H9 (cell line): ENCODE data around the gene ENO1. TPM values are rescaled to one million over a fixed set of nuclear protein-coding genes. Genes with fewer than 3 reads are reported as not detected.

Experiments used
- DNase-seq: peaks from one replicate; pipeline ENCODE4 v3.0.0-alpha.2; 2017
- H2AFZ ChIP-seq: one replicate; pipeline ENCODE4 v1.6.1; 2013; ENCODE audit warnings: mild to moderate bottlenecking, low read length, control low read depth, moderate library complexity
- H2AK5ac ChIP-seq: 2 replicates; pipeline ENCODE4 v1.6.1; 2013; ENCODE audit warnings: low read length, control low read depth, mixed read lengths; ENCODE audit not compliant: insufficient read length
- H2BK120ac ChIP-seq: one replicate; pipeline ENCODE4 v1.6.1; 2013; ENCODE audit warnings: low read depth, mild to moderate bottlenecking, low read length, control low read depth, inconsistent platforms; ENCODE audit not compliant: poor library complexity, severe bottlenecking
- H2BK12ac ChIP-seq: 2 replicates; pipeline ENCODE4 v1.6.1; 2013; ENCODE audit warnings: low read length, control low read depth, mixed read lengths, low read depth; ENCODE audit not compliant: insufficient read length
- H2BK15ac ChIP-seq: 2 replicates; pipeline ENCODE4 v1.6.1; 2013; ENCODE audit warnings: low read depth, low read length, control low read depth
- H2BK20ac ChIP-seq: one replicate; pipeline ENCODE4 v1.6.1; 2013; ENCODE audit warnings: low read depth, mild to moderate bottlenecking, low read length, control low read depth, inconsistent platforms; ENCODE audit not compliant: poor library complexity, severe bottlenecking
- H2BK5ac ChIP-seq: 2 replicates; pipeline ENCODE4 v1.6.1; 2013; ENCODE audit warnings: low read length, control low read depth, mixed read lengths; ENCODE audit not compliant: insufficient read length
- H3K14ac ChIP-seq: 2 replicates; pipeline ENCODE4 v1.6.1; 2013; ENCODE audit warnings: low read length, control low read depth; ENCODE audit not compliant: insufficient read depth
- H3K18ac ChIP-seq: 2 replicates; pipeline ENCODE4 v1.6.1; 2013; ENCODE audit warnings: low read depth, mild to moderate bottlenecking, mixed read lengths, low read length, control low read depth; ENCODE audit not compliant: insufficient read length
- H3K23ac ChIP-seq: 2 replicates; pipeline ENCODE4 v1.6.1; 2013; ENCODE audit warnings: low read length, control low read depth, mixed read lengths, low read depth; ENCODE audit not compliant: insufficient read length
- H3K23me2 ChIP-seq: 2 replicates; pipeline ENCODE4 v1.6.1; 2013; ENCODE audit warnings: low read depth, mild to moderate bottlenecking, mixed read lengths, low read length, control low read depth; ENCODE audit not compliant: insufficient read length, poor library complexity, severe bottlenecking
- H3K27ac ChIP-seq: 2 replicates; pipeline ENCODE4 v1.5.1; 2013; ENCODE audit warnings: low read length, control low read depth, mixed read lengths, low read depth; ENCODE audit not compliant: insufficient read length
- H3K27me3 ChIP-seq: 2 replicates; pipeline ENCODE4 v1.6.1; 2013; ENCODE audit warnings: low read length, control low read depth, inconsistent platforms; ENCODE audit not compliant: insufficient read depth
- H3K4ac ChIP-seq: 2 replicates; pipeline ENCODE4 v1.6.1; 2013; ENCODE audit warnings: low read depth, mild to moderate bottlenecking, control low read depth, inconsistent platforms, low read length, moderate library complexity
- H3K4me1 ChIP-seq: 2 replicates; pipeline ENCODE4 v1.6.1; 2013; ENCODE audit warnings: low read length, control low read depth, inconsistent platforms; ENCODE audit not compliant: insufficient read depth
- H3K4me2 ChIP-seq: 2 replicates; pipeline ENCODE4 v1.6.1; 2013; ENCODE audit warnings: low read length, control low read depth, mixed read lengths; ENCODE audit not compliant: insufficient read length, insufficient read depth
- H3K56ac ChIP-seq: 2 replicates; pipeline ENCODE4 v1.6.1; 2013; ENCODE audit warnings: low read depth, mild to moderate bottlenecking, mixed read lengths, low read length, control low read depth; ENCODE audit not compliant: insufficient read length
- H3K79me1 ChIP-seq: 2 replicates; pipeline ENCODE4 v1.6.1; 2013; ENCODE audit warnings: low read depth, mild to moderate bottlenecking, moderate library complexity, low read length, control low read depth, inconsistent platforms; ENCODE audit not compliant: insufficient read depth, poor library complexity, severe bottlenecking
- H3K79me2 ChIP-seq: 2 replicates; pipeline ENCODE4 v1.6.1; 2013; ENCODE audit warnings: low read length, control low read depth, inconsistent platforms; ENCODE audit not compliant: insufficient read depth
- H3K9ac ChIP-seq: 2 replicates; pipeline ENCODE4 v1.6.1; 2013; ENCODE audit warnings: low read length, control low read depth, mixed read lengths; ENCODE audit not compliant: insufficient read length; ENCODE audit errors: extremely low read depth
- H3K9me3 ChIP-seq: one replicate; pipeline ENCODE4 v1.6.1; 2013; ENCODE audit warnings: low read depth, low read length, inconsistent platforms; ENCODE audit not compliant: control insufficient read depth
- H3T11ph ChIP-seq: one replicate; pipeline ENCODE4 v1.6.1; 2013; ENCODE audit warnings: mild to moderate bottlenecking, low read length, control low read depth, inconsistent platforms
- H4K20me1 ChIP-seq: one replicate; pipeline ENCODE4 v1.6.1; 2013; ENCODE audit not compliant: control insufficient read depth, insufficient read length, insufficient read depth
- H4K5ac ChIP-seq: 2 replicates; pipeline ENCODE4 v1.6.1; 2013; ENCODE audit warnings: low read depth, mild to moderate bottlenecking, mixed read lengths, low read length, control low read depth; ENCODE audit not compliant: insufficient read length
- H4K8ac ChIP-seq: replicated peaks from 2 replicates; pipeline ENCODE4 v1.6.1; 2013; ENCODE audit warnings: low read length, control low read depth, mixed read lengths, low read depth; ENCODE audit not compliant: insufficient read length
- H4K91ac ChIP-seq: 2 replicates; pipeline ENCODE4 v1.6.1; 2013; ENCODE audit warnings: low read depth, mild to moderate bottlenecking, moderate library complexity, mixed read lengths, low read length, control low read depth; ENCODE audit not compliant: insufficient read length
- H3K27ac Mint-ChIP-seq, 3 experiments: 2 replicates in 2 of 3; 3 replicates in 1 of 3; pipeline ENCODE4 v1.8.0; 2020 to 2021; ENCODE audit warnings: mixed read lengths in 3 of 3, mild to moderate bottlenecking in 1 of 3, moderate library complexity in 1 of 3
- H3K27me3 Mint-ChIP-seq: 2 replicates; pipeline ENCODE4 v1.8.0; 2021; ENCODE audit warnings: low read depth, mild to moderate bottlenecking, moderate library complexity, mixed read lengths
- H3K36me3 Mint-ChIP-seq, 3 experiments: 2 replicates in 2 of 3; 3 replicates in 1 of 3; pipeline ENCODE4 v1.8.0; 2020 to 2021; ENCODE audit warnings: low read depth in 3 of 3, mixed read lengths in 3 of 3; ENCODE audit not compliant: insufficient read depth in 1 of 3
- H3K4me1 Mint-ChIP-seq, 2 experiments: 2 replicates each; pipeline ENCODE4 v1.8.0; 2020; ENCODE audit warnings: mixed read lengths in 2 of 2
- H3K4me3 Mint-ChIP-seq, 2 experiments: 2 replicates in 1 of 2; 3 replicates in 1 of 2; pipeline ENCODE4 v1.8.0; 2020 to 2021; ENCODE audit warnings: mild to moderate bottlenecking in 2 of 2, mixed read lengths in 2 of 2, moderate library complexity in 1 of 2
- H3K9me3 Mint-ChIP-seq, 2 experiments: 2 replicates in 1 of 2; 3 replicates in 1 of 2; pipeline ENCODE4 v1.8.0; 2020; ENCODE audit warnings: mild to moderate bottlenecking in 2 of 2, mixed read lengths in 2 of 2, moderate library complexity in 1 of 2
- CTCF ChIP-seq: fragments of 200-600 bp; sonication (generic); conservative IDR thresholded peaks from 3 replicates; pipeline ENCODE4 v1.8.0; 2021; ENCODE audit warnings: antibody characterized with exemption, mild to moderate bottlenecking
- WGBS: extraction: QIAGEN DNeasy Blood & Tissue Kit; methylation state at CpG from one replicate; pipeline ENCODE4 v1.1.7; 2013; ENCODE audit warnings: missing lambda C conversion rate, low lambda C conversion rate, mixed read lengths; ENCODE audit not compliant: insufficient read length; ENCODE audit errors: extremely low coverage; 5-methylcytosine and 5-hydroxymethylcytosine counted together
- total RNA-seq: library from RNA; stranded (reverse); gene quantifications from 2 replicates; pipeline ENCODE4 v1.2.1, GENCODE V29; 2021

Gene ENO1
- total RNA-seq, 1 experiment from 2014 or later: 1,781 TPM

GRCh38 chr1:8873506-8874229, 4.8 kb downstream of the ENO1 start:
- Mint-ChIP-seq H3K9me3 (no peaks in the 10 kb centered on the region; a peak in 1 of 5 replicates), H3K36me3 (peaks cover 80 to 96% (median 84%) of the 10 kb centered on the region in 3 experiments), H3K4me1 (peaks cover 59 to 66% of the 10 kb centered on the region in 2 experiments), H3K27me3 (no peaks in the 10 kb centered on the region), H3K4me3 (peak overlapping the region; percentile 45 to 62), H3K27ac (peak overlapping the region; percentile 75 to 91 (median 88))
- H3K9me3 ChIP-seq: no peaks in the 10 kb centered on the region
- peaks cover 11% of the 10 kb centered on the region for H3K79me1 ChIP-seq
- H3K18ac ChIP-seq: no peak overlapping the region
- H3K27ac ChIP-seq: no peak overlapping the region
- no peak overlapping the region for H2AFZ ChIP-seq
- H3K27me3 ChIP-seq: no peaks in the 10 kb centered on the region
- peak; percentile 90 for DNase-seq
- H2BK5ac ChIP-seq: no peak overlapping the region
- H2BK120ac ChIP-seq: no peak overlapping the region
- H3K4me2 ChIP-seq: peak overlapping the region; percentile 14
- H4K20me1 ChIP-seq: no peaks in the 10 kb centered on the region
- no peak overlapping the region for H3K9ac ChIP-seq
- H2BK12ac ChIP-seq: no peak overlapping the region
- no peak overlapping the region for H2BK20ac ChIP-seq
- no peak overlapping the region for H4K91ac ChIP-seq
- H4K5ac ChIP-seq: no peak overlapping the region
- no peak overlapping the region for H4K8ac ChIP-seq
- TF ChIP-seq CTCF: no peak
- peaks cover 31% of the 10 kb centered on the region for H3K79me2 ChIP-seq
- no peak overlapping the region for H3K14ac ChIP-seq
- no peak overlapping the region for H3T11ph ChIP-seq
- no peak overlapping the region for H2AK5ac ChIP-seq
- WGBS: no CpG with 5 or more reads among the region's 5 CpGs
- H3K23me2 ChIP-seq: no peaks in the 10 kb centered on the region
- peaks cover 8% of the 10 kb centered on the region; the same call in 1 of the 2 replicates for H3K4me1 ChIP-seq
- no peak overlapping the region for H3K56ac ChIP-seq
- H3K4ac ChIP-seq: no peak overlapping the region
- no peak overlapping the region for H3K23ac ChIP-seq
- H2BK15ac ChIP-seq: no peak overlapping the region
